Fibroblast of lung (primary cell): Measurements from ENCODE around the gene GRAP.
"Not testable (repeated sequence)": the region's sequence is repeated elsewhere in the genome, so short reads cannot be mapped to it uniquely, and the experiment has no call there.

Source experiments
- CTCF ChIP-seq, 2 donors: IDR thresholded peaks in 1 of 2; conservative IDR thresholded peaks in 1 of 2; 1 replicate in 1 of 2; 2 replicates in 1 of 2; pipeline ENCODE4 v1.5.1; 2011 to 2012; ENCODE audit warnings: low read length in 2 of 2, control low read depth in 1 of 2, inconsistent platforms in 1 of 2, low read depth in 1 of 2, mild to moderate bottlenecking in 1 of 2
- EZH2 ChIP-seq: IDR thresholded peaks from 2 replicates; pipeline ENCODE4 v1.5.1; 2012; ENCODE audit warnings: low read length, control low read depth, mild to moderate bottlenecking; ENCODE audit errors: missing control alignments

GRCh38 chr17:19047510-19047909, 753 bp upstream of the GRAP start:
- not testable (repeated sequence) for TF ChIP-seq EZH2; CTCF (conservative IDR thresholded peaks at IDR 0.05 in 1 of 2, IDR thresholded peaks at IDR 0.05 in 1 of 2; ENCODE audit: low read depth in 1 of 2, low read length in 2 of 2)
